ENCODE measurements around the gene RNF152.

DNA sequence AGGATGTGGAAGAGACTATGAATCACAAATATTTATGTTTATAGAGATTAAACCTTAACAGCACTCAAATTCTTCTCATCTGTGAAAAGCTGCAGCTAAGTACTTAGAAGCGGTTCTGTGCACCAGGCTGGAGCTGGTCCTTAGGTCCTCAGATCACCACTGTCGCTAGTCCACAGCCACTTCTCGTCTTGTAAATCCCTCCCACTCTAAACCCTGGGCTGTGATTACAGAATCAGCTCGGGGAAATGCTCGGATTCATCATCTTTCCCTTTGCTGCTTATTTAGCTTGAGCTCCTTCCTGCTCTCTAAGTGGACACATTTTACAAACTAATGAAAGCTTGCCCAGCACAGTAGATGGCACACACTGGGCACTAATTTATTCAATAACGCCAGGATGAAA lies 61.7 kb downstream of the RNF152 start:
- TF ChIP-seq CTCF (IDR thresholded peaks at IDR 0.05) = no peak
- TF ChIP-seq POLR2A (IDR thresholded peaks at IDR 0.05) = no peak
